Activated CD8-positive, alpha-beta memory T cell treated with anti-CD3 and anti-CD28 coated beads for 1 hour (primary cell): ENCODE results near the gene APOL3.
"Not testable (repeated sequence)": the region's sequence is repeated elsewhere in the genome, so short reads cannot be mapped to it uniquely, and the experiment has no call there.

ENCODE experiments used
- DNase-seq, 2 donors: peaks; one replicate each; pipeline ENCODE4 v3.0.0-alpha.2; 2020; ENCODE audit warnings: low read depth in 1 of 2; ENCODE audit errors: extremely low read depth in 1 of 2

Gene APOL3

DNA sequence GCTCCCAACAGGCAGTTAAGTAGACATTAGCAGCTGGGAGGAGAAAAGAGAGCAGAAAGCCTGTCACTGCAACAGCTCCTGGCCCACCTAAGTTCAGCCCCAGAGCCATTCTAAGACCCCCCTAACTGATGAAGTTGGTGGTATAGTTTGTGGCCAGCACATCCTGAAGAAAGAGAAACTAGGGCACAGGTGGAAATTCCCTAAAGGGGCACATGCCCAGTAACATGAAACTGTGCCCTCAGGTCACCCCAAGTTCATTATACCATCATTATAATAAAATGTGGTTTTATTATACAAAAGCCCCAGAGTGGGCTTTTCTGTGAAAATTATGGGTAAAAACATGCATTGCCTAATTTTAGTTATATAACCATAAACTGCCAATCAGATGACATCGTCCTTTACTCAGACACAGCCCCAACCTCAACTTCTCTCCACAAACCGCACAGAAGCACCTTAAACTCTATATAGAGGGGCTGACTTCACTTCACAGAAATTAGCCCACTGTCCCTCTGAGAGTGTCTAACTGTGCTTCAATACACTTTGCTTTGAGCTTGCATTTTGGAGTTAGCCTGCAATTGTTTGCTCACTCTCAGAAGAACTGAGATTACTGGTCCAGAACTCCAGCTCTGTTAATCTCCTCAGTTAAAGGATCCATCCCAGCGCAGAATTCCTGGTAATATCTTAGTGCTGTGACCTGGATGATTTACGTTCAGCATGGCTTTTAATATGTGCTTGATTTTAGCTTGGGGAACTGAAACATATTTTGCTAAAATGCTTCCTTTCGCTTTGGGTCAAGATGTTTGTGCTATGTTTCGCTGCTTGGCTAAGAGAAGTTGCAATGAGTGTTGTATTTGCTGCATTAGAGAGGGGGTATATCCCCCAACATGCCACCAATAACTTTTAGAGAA, 1.8 kb upstream of the APOL3 start:
- no peak for DNase-seq

DNA sequence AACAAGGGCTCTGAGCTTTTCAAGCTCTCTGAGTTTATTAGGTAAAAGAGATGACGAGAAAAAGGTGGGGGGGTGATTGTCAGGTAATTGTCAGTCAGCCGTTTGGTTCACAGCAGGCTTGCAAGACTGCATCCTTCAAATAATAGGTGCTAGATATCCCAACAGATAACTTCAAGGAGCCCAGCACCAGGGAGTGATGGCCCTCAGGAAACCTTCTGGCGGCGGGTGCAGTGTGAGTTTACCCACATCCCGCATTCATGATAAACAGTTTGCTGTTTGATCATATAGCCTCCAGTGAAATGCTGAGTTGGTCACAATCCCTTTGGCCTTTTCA, 1.2 kb upstream of the APOL3 start:
- not testable (repeated sequence) for DNase-seq

DNA sequence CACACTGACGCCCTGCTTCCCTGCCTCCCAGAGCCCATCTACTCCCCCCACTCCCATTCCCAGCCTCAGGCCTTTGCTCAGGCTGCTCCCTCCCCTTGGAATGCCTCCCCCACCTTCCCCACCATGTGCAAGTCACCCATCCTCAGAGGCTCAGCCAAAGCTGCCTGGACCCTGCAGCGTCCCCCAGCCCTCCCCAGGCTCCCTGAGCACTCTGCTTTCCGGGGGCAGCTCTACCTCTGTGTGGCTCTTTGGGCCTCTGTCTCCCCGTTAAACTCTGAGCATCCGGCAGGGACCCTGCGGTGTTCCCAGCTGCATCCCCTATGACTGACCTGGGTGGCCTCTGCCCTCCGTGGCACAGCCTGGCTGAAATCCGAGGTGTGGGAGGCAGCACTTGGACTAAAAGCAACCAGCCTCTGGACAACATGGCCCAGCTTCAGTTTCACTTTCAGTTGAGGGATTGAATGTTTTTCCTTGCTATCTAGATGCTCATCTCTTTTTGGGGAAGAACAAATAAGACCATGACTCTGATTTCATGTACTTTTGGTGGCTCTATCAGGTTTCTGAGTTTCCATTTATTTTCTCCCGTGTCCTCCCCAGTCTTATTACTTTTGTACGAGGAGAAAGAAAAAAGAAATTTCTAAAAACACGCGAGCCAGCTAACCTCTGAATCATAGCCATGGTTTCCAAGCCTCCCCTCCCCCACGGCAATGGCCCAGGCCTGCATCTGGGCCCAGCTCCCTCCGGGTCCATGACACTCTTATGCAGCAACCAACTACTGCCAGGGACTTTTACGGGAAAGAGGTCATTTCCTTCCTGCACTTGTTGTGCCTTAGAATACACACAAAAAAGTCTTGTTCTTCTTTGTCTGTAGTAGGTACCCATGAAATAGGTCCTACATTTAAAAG, 3.8 kb downstream of the APOL3 start:
- DNase-seq: peak; percentile 48 to 54

DNA sequence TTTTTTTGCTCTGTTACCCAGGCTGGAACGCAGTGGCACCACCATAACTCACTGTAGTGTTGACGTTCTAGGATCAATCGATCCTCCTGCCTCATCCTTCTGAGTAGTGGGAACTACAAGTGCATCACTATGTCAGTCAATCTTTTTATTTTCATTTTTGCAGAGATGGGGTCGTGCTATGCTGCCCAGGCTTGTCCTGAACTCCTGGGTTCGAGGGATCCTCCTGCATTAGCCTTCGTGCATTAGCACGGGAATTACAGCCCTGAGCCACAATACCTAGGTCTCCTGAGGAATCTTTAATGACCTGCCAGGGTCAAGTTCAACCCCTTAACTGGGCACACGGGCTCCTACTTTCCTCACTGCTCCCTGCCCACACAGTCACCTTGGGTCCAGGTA, 4.4 kb downstream of the APOL3 start:
- no peak for DNase-seq

DNA sequence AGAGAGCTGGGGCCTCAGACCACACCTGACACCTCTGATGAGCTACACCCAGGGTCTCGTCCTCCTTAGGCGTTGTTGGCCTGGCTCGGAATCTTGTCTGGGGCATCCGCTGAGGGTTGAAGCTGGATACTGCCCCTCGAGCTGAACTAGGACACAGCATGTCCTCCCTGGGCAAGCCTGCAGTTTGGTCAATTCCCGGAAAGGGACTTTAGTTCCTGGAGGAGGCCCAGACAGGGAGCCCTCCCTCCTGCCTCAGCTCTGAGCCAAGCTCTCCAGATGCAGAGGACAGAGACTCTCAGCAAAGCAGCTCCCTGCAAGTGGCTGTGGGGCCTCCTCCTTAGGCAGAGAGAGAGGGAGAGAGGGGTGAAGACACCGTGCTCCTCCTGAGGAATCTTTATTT, 4.9 kb downstream of the APOL3 start:
- no peak for DNase-seq

DNA sequence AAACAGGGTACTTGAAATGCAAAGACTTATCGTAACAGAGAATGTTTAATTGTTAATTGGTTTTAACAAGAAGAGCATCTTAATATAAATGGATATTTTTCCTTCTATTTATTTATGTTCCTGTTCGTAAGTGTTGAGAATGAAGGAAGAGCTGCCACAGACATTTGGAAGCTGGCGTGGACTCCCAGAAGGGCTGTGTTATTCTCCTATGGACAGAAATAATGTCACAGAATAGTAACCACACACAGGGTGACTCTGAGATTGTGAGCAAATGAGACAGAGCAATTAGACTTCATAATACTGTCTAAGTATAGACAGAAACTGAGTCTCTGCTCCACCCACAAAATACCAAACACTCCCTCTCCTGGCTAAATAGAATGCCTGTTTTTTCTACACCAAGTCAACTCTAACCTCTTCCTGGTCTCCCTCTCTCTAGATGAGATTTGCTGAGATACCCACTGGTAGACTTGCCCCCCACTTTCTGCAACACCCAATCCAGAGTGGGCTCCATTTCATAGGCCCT, 6.1 kb downstream of the APOL3 start:
- no peak for DNase-seq

DNA sequence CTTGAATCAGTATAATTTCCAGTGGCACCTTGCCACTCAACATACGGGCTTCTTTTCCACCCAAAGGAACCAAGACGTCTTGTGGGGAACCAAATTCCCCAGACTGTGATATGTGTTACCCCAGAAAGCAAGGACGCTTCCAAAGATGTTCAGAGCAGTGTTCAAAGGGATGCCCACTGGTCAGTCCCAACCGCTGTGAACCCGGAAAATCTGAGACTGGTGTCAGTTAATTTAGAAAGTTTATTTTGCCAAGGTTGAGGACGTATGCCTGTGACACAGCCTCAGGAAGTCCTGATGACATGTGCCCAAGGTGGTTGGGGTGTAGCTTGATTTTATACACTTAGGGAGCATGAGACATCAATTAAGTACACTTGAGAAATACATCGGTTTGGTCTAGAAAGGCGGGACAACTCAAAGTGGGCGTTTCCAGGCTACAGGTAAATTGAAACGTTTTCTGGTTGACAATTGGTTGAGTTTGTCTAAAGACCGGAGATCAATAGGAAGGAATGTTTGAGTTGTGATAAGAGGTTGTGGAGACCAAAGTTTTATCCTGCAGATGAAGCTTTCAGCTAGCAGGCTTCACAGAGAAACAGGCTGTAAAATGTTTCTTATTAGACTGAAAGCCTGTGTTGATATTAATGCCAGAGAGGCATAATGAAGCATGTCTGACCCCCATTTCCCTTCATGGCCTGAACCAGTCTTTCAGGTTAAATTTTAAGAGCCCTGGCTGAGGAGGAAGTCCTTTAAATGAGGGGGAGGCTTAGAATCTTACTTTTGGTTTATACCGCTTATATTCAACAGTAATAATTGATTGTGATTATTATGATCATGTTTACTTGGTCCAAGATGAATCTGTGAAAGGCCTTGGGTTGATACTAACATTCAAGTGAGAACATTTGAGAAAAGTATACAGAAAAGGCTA, 6.8 kb downstream of the APOL3 start:
- no peak for DNase-seq

DNA sequence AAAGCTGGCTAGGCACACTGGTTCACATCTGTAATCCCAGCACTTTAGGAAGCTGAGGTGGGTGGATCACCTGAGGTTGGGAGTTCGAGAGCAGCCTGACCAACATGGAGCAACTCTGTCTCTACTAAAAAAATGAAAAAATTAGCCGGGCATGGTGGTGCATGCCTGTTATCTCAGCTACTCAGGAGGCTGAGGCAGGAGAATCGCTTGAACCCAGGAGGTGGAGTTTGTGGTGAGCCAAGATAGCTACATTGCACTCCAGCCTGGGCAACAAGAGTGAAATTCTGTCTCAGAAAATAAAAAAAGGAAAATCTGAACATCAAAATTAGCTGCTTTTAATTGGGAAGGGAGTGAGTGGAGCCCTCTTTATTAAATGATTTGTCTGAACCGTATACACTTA, 7.7 kb downstream of the APOL3 start:
- not testable (repeated sequence) for DNase-seq

DNA sequence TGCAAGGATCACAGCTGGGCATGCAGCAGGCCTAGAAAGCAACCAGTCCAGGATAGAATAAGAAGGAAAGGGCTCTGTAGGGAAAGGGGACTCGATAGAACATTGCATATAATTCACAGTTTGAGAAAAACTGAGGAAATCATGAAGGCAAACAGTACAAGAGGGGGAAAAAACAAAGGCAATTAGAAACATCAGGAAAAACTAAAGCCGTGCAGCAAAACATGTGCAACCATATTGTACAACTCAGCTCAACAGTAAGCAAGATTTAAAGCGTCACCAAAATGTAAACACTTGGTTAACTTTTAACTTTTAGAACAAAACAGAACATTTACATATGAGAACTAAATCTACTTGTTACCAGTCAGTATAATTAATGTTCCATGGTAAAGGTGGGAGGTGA, 8.5 kb downstream of the APOL3 start:
- no peak for DNase-seq

DNA sequence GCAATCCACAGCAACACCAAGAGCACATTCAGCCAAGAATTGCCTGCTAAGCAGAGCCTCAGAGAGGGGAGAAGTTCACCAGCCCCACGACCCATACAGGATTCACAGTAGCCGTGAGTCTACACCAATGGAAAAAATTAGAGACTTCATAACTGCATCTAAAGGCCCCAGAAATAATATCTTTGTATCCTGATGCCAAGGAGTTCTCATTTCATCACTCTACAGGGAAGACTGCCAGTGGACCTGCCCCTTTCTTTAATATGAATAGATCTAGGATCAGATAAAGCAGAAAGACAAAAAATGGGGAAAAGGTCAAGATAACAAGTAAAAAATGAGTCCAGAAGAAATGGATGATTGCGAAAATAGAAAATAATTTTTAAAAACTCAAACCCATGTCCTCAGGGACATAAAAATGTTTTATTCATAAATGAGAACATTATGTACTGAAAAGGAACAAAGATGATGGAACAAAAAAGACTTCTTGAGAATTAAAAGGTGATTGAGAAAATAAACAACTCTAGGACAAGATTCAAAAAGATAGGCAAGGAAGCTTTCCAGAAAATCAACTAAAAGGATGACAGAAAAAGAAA, 9.5 kb downstream of the APOL3 start:
- no peak for DNase-seq

DNA sequence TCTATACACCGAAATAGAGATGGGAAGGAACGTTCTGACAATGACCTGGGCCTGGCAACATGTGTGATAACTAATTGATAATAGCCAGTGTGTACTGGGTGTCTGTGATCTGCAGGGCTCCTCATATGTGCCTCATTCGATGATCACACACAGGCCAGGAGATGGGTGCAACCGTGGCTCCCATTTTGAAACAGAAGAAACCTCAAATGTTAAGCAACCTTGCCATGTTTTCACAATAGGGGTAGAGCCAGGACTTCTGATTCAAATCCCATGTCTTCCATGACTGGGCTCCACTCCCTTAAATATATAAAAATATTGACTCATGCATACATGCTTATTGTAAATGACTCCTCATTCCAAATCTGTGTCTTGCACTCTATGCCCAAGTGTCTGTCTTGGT, 11.1 kb downstream of the APOL3 start:
- DNase-seq: no peak

DNA sequence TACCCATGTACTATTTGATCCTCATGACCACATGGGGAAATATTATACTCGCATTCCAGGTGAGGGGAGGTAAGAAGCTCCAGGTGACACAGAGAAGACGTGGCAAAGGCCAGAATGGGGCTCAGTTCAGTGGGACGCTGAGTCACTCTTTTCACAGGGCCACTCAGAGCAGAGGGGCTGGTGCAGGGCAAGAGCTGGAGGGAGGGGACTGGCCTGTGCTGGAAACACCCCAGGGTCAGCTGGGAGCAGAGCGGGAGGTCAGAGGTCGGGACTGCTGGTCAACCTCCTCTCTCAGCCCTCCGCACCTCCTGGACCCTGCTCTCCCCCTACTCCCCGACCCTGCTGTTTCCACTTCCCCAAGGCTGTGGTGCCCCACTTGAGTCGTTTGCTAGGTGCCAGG, 12.1 kb downstream of the APOL3 start:
- no peak for DNase-seq

DNA sequence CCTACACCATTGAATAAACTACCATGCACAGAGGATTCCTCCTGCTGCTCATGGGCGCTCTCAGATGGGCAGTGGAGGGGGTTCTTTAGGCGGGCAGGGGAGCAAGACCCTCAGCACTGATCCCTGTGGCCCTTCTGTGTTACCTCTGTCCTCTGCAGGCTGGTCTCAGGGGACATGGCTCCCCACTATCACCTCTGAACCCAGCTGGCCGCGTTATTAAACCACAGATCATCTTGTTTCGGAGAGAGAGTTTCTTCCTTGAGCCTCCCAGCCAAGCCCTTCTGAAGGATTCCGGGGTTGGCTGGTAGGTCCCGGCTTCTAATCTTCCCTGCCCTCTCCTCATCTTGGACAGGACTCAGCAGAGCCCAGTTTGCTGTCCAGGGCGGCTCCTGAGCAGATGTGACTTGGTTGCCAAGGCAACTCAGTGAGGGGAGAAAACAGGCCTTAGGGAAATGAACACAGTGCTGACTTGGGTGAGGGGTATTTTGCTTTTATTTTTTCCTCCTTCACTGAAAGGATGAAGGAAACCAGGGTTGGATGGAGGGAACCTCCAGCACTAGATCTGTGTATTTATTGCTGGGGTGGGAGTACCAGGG, 13.3 kb downstream of the APOL3 start:
- no peak for DNase-seq

DNA sequence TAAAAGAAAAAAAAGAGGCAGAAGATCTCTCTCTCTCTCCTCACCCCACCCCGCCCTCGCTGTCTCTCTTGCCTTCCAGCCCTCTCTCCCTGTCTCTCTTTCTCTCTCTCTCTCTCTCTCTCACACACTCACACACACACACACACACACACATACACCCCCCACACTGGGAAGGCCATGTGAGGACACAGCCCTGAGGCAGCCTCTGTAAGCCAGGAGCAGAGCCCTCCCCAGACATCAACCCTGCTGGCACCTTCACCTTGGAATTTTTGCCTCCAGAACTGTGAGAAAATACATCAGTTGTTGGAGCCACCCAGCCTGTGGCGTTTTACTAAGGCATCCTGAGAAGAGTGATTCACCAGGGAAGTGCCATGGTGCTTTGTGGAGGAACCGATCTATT, 14.7 kb downstream of the APOL3 start:
- no peak for DNase-seq

DNA sequence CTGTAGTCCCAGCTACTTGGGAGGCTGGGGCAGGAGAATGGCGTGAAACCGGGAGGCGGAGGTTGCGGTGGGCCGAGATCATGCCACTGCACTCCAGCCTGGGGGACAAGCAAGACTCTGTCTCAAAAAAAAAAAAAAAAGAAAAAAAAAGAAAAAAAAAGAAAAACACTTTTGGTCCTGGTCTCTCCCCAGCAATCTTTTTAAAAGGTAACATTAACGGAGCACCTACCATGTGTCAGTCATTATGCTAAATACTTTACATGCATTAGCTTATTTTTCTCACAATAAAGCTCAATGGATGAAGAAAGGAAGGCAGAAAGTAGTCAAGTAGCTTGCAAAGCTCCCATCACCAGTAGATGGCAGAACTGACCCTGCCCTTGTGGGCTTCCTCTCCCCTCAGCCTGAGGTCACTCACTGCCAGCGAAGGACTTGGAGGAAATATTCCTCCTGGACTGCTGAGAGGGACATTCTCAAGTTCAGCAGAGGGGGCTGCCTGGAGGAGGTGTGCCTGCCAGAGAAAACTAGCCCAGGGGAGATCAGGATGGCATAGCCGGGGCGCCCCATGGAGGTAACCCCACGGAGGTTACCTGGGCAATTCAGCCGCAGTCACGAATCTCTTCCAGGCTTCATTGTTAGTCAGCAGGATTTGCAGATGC, 15.5 kb downstream of the APOL3 start:
- DNase-seq: no peak

DNA sequence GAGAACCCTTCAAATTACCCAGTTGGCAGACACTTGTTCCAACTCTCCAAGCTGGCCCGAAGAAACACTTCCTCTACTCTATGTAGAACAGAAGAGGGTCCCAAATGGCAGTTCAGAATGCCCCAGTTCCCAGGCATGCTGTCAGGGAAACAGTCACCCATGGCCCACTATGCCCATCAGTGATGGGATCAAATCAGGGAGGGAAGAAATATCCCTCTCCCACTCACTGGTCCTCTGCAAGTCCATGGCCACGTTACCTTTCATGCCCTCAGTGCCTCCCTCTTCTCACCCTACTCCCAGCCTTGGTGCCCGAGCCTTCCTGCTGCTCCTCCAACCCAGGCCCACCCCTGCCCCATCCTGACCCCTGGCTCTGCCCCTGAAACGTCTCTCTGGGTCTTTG, 16.6 kb downstream of the APOL3 start:
- no peak for DNase-seq

DNA sequence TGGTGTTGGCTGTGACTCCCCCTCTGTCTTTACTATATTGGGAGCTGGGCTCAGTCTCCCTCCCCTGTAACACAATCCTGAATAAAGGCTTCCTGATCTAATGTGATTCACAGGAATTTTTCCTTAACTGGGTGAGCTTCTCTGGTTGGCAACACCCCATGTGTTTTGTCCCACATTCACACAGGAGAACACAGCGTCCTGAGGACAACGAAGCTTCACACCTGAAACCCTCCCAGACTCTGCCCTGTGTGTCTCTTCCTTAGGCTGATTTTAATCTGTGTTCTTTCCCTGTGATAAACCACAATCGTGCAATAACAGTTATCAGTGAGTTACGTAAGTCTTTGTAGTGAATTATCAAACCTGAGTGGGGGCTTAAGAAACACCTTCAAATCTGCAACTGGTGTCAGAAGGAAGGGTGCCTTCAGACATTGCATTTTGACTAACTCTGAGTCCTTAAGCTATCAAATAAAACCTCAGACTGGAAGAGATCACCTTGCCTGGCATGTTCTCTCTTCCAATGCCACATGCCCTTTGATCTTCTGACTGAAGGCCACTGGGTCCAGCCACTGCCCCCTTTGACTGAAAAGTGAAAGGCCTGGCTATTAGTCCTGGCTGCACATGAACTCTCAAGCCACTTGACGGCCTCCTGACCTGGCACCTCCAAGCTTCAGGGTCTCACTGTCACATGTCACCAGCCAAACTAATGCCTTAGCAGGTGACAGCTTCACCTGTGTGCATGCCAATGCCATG, 17.3 kb downstream of the APOL3 start:
- DNase-seq: no peak

DNA sequence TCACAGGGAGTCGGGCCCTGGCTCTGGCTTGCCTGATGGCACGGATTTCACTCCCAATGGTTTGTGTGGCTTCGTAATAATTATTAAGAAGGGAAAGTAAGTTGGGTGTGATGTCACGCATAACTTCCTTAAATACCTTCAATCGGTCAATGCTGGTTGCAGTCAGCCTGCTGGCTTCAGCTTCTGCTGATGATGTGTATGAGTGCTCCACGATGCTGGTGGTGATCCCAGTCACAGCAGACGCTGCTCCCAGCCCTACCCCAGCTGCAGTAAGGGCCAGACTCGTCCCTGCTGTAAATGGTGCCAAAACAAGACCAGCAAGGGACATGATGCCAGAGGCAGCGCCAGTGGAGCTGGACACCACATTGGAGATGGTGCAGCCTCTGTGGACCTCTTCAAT, 19.1 kb downstream of the APOL3 start:
- DNase-seq: no peak

DNA sequence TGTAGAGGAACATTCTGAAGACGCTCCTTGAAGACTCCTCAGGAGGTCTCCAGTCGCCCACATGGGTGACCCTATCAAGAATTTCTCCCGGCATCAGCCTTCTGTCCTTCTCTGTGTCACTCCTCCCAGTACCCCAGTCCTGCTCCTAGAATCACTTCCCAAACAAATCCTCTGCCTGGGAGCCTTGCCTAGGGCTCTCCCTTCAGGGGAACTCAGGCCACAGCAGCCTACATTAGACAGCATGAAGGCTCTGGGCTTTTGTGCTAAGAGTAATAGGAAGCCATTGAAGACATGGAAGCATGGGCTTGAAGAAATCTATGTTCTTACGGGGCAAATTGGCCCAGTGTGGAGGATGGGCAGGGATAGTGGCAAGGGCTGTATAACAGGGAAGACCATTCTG, 21.8 kb downstream of the APOL3 start:
- DNase-seq: not testable (repeated sequence)
